Glutamatergic neuron (in vitro differentiated cells): Measurements from ENCODE around the gene TOX2. TPM values are rescaled to one million over a fixed set of nuclear protein-coding genes. Genes with fewer than 3 reads are reported as not detected.

ENCODE experiments used
- DNase-seq: peaks from one replicate; pipeline ENCODE4 v3.0.0; 2022
- H3K27ac Mint-ChIP-seq: one replicate; pipeline ENCODE4 v1.8.0; 2020; ENCODE audit warnings: mild to moderate bottlenecking, mixed read lengths, inconsistent platforms; ENCODE audit not compliant: unreplicated experiment
- H3K27me3 Mint-ChIP-seq: one replicate; pipeline ENCODE4 v1.8.0; 2020; ENCODE audit warnings: mild to moderate bottlenecking, moderate library complexity, mixed read lengths, inconsistent platforms; ENCODE audit not compliant: unreplicated experiment
- H3K36me3 Mint-ChIP-seq: one replicate; pipeline ENCODE4 v1.8.0; 2020; ENCODE audit warnings: mild to moderate bottlenecking, mixed read lengths, inconsistent platforms; ENCODE audit not compliant: unreplicated experiment
- H3K4me1 Mint-ChIP-seq: one replicate; pipeline ENCODE4 v1.8.0; 2020; ENCODE audit warnings: mild to moderate bottlenecking, low read depth, mixed read lengths, inconsistent platforms; ENCODE audit not compliant: unreplicated experiment
- H3K4me3 Mint-ChIP-seq: one replicate; pipeline ENCODE4 v1.8.0; 2020; ENCODE audit warnings: mild to moderate bottlenecking, mixed read lengths, inconsistent platforms; ENCODE audit not compliant: unreplicated experiment
- H3K9me3 Mint-ChIP-seq: one replicate; pipeline ENCODE4 v1.8.0; 2020; ENCODE audit warnings: mild to moderate bottlenecking, moderate library complexity, mixed read lengths, inconsistent platforms; ENCODE audit not compliant: unreplicated experiment
- CTCF ChIP-seq: fragments of 200-600 bp; sonication (generic); IDR thresholded peaks from one replicate; pipeline ENCODE4 v1.5.0; 2021; ENCODE audit not compliant: partially characterized antibody, unreplicated experiment
- total RNA-seq: library from RNA; stranded (reverse); fragmentation: NEBNext Ultra II Directional; extraction: Animal tissue kit (Norgen Biotek cat#: 25700); gene quantifications from one replicate; pipeline ENCODE4 v1.2.1, GENCODE V29; 2021; ENCODE audit not compliant: unreplicated experiment

Gene TOX2
- total RNA-seq, 1 donor from 2014 or later, result 11.0 TPM

DNA sequence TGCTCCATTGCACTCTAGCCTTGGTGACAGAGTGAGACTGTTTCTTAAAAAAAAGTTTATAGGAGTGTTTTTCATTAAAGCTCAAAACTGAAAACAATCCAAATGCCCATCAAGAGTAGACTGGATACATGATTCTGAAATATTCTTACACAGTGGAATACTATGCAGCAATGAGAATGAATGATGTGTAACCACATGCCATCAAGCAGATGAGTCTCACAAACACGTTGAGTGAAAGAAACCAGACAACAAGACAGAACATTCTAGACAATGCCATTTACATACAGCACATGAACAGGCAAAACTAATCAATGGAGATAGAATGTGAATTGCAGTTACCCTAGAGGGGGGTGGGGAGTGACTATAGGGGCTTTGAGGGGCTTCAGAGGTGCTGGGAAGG, 72.4 kb downstream of the TOX2 start:
- Mint-ChIP-seq H3K9me3 (peaks cover 1% of the 10 kb centered on the region), H3K27ac (no peak overlapping the region), H3K4me1 (no peaks in the 10 kb centered on the region), H3K27me3 (peaks cover 2% of the 10 kb centered on the region), H3K36me3 (peaks cover 4% of the 10 kb centered on the region), H3K4me3 (no peak overlapping the region)
- no peak for DNase-seq
- TF ChIP-seq CTCF, result no peak

DNA sequence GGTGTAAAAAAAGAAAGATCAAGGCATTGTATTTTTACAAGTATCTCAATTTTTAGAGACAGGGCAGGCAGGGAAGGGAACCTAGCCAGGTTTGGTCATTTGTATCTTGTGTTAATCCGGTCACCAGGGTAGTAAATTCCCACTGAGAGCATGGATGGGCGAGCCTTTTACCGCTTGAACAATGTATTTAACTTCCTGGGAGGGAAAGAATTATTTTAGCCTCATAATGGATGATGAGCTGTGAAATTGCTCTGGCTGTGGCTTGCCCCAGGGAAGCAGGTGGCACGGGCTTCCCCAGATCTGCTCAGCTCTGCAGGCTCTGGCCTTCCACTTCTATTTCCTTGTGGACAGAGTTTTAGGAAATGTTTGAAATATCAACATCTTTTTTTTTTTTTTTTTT, 72.9 kb downstream of the TOX2 start:
- Mint-ChIP-seq H3K27me3 (peaks cover 2% of the 10 kb centered on the region), H3K4me3 (no peak overlapping the region), H3K27ac (no peak overlapping the region), H3K36me3 (peaks cover 4% of the 10 kb centered on the region), H3K4me1 (no peaks in the 10 kb centered on the region), H3K9me3 (peaks cover 1% of the 10 kb centered on the region)
- DNase-seq, result no peak
- TF ChIP-seq CTCF, result no peak

DNA sequence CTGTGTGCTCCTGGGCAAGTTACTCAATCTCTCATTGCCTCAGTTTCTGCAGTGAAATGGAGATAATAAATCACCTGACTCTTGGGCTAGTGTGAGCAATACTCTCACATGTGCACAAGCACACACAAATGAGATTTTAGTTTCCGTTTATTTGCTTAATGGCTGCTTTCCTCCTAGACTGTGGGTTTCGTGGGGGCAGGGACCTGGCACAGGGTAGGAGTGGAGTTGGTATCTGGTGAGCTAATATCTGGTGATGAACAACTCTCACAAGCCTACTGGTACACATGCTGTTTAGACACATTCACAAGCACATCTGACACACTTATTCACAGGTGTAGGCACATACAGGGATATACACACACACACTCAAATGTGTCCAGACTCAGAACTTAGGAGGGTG, 73.8 kb downstream of the TOX2 start:
- no peak for TF ChIP-seq CTCF
- Mint-ChIP-seq H3K4me1 (no peaks in the 10 kb centered on the region), H3K4me3 (no peak overlapping the region), H3K9me3 (peaks cover 1% of the 10 kb centered on the region), H3K36me3 (peaks cover 4% of the 10 kb centered on the region), H3K27ac (no peak overlapping the region), H3K27me3 (peaks cover 2% of the 10 kb centered on the region)
- DNase-seq, result no peak

DNA sequence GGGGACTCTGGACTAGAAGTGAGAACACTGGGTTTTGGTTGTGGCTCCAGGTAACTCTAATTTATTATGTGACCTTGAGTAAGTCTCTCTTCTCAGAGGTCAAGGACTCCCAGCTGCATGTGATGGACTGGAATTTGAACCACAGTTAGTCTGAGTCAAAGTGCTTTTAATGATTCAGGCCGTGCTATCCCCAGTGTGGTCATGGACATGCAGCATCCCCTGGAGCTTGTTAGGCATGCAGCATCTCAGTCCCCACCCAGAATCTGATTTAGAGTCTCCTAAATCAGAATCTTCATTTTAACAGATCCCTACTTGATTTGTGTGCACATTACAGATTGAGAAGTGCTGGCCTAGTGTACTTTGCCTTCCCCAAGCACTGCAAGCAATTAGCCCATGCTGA, 74.2 kb downstream of the TOX2 start:
- Mint-ChIP-seq H3K9me3 (peaks cover 1% of the 10 kb centered on the region), H3K27me3 (peaks cover 2% of the 10 kb centered on the region), H3K27ac (no peak overlapping the region), H3K4me3 (no peak overlapping the region), H3K4me1 (no peaks in the 10 kb centered on the region), H3K36me3 (peaks cover 4% of the 10 kb centered on the region)
- no peak for TF ChIP-seq CTCF
- DNase-seq, result no peak

GRCh38 chr20:43991261-43991660, 76.6 kb downstream of the TOX2 start:
- Mint-ChIP-seq H3K4me1 (no peaks in the 10 kb centered on the region), H3K4me3 (no peak overlapping the region), H3K9me3 (peaks cover 1% of the 10 kb centered on the region), H3K27me3 (peaks cover 3% of the 10 kb centered on the region), H3K36me3 (peaks cover 4% of the 10 kb centered on the region), H3K27ac (no peak overlapping the region)
- TF ChIP-seq CTCF, result no peak
- DNase-seq, result no peak
